D341Med (cell line): ENCODE data around the gene PRDM1.

Experiments
- DNase-seq: peaks from one replicate; pipeline ENCODE4 v3.0.0; 2012; ENCODE audit warnings: low spot score

Gene PRDM1

GRCh38 chr6:106116125-106116832 is 30.1 kb downstream of the PRDM1 start:
- DNase-seq, result no peak

- DNase-seq, result no peak
Observed at GRCh38 chr6:106117579-106117978, 31.4 kb downstream of the PRDM1 start.

- no peak for DNase-seq
Observed at GRCh38 chr6:106118835-106119431, 32.8 kb downstream of the PRDM1 start.

- no peak for DNase-seq
Observed at GRCh38 chr6:106119546-106119945, 33.4 kb downstream of the PRDM1 start.

GRCh38 chr6:106120006-106120405 is 33.9 kb downstream of the PRDM1 start:
- DNase-seq, result no peak

GRCh38 chr6:106120406-106120805 is 34.3 kb downstream of the PRDM1 start:
- DNase-seq, result no peak

- DNase-seq, result no peak
Observed at GRCh38 chr6:106122306-106122918, 36.3 kb downstream of the PRDM1 start.

- DNase-seq, result no peak
Observed at GRCh38 chr6:106122938-106123656, 37.0 kb downstream of the PRDM1 start.

GRCh38 chr6:106124015-106124414 is 37.9 kb downstream of the PRDM1 start:
- DNase-seq, result no peak

GRCh38 chr6:106124437-106125430 is 38.6 kb downstream of the PRDM1 start:
- no peak for DNase-seq

- DNase-seq, result no peak
Observed at GRCh38 chr6:106125925-106126435, 39.8 kb downstream of the PRDM1 start.

GRCh38 chr6:106126482-106126881 is 40.3 kb downstream of the PRDM1 start:
- no peak for DNase-seq

- no peak for DNase-seq
Observed at GRCh38 chr6:106128981-106129781, 43.0 kb downstream of the PRDM1 start.

GRCh38 chr6:106132153-106132698 is 46.1 kb downstream of the PRDM1 start:
- DNase-seq, result no peak

- no peak for DNase-seq
Observed at GRCh38 chr6:106133040-106133439, 46.9 kb downstream of the PRDM1 start.

GRCh38 chr6:106134087-106134770 is 48.1 kb downstream of the PRDM1 start:
- DNase-seq, result no peak

- DNase-seq, result no peak
Observed at GRCh38 chr6:106134906-106135634, 48.9 kb downstream of the PRDM1 start.

- no peak for DNase-seq
Observed at GRCh38 chr6:106135911-106136571, 49.9 kb downstream of the PRDM1 start.
